Fibroblast of mammary gland (primary cell): ENCODE data around the gene MFSD12.

Experiments used
- DNase-seq: peaks from one replicate; pipeline ENCODE4 v3.0.0-alpha.2; 2010; ENCODE audit warnings: low read depth
- H3K4me3 ChIP-seq: 2 replicates; pipeline ENCODE4 v1.5.1; 2011; ENCODE audit warnings: low read depth, mild to moderate bottlenecking, low read length, moderate library complexity; ENCODE audit not compliant: control insufficient read depth
- CTCF ChIP-seq: conservative IDR thresholded peaks from 2 replicates; pipeline ENCODE4 v1.5.1; 2011; ENCODE audit warnings: low read depth, low read length, inconsistent platforms; ENCODE audit not compliant: control insufficient read depth, insufficient read depth

Gene MFSD12

GRCh38 chr19:3515891-3516422 is 41.4 kb downstream of the MFSD12 start:
- DNase-seq, result peak; percentile 37
- no peak overlapping the region for H3K4me3 ChIP-seq
- TF ChIP-seq CTCF, result no peak

- DNase-seq, result peak; percentile 55
- TF ChIP-seq CTCF, result no peak
- no peak overlapping the region for H3K4me3 ChIP-seq
These were observed 42.5 kb downstream of the MFSD12 start for GRCh38 chr19:3514930-3515329.

GRCh38 chr19:3513229-3514140 is 43.9 kb downstream of the MFSD12 start:
- no peak for TF ChIP-seq CTCF
- DNase-seq, result no peak
- H3K4me3 ChIP-seq, result no peak overlapping the region

- no peak overlapping the region for H3K4me3 ChIP-seq
- no peak for TF ChIP-seq CTCF
- DNase-seq, result no peak
These were observed 44.7 kb downstream of the MFSD12 start for GRCh38 chr19:3512562-3513228.

- H3K4me3 ChIP-seq, result no peak overlapping the region
- no peak for DNase-seq
- TF ChIP-seq CTCF, result no peak
These were observed 45.7 kb downstream of the MFSD12 start for GRCh38 chr19:3511506-3512251.

- DNase-seq, result no peak
- H3K4me3 ChIP-seq, result no peak overlapping the region
- no peak for TF ChIP-seq CTCF
These were observed 46.7 kb downstream of the MFSD12 start for GRCh38 chr19:3510727-3511126.
